Hepatocyte (in vitro differentiated cells): Measurements from ENCODE around the gene CSPG4. TPM values are rescaled to one million over a fixed set of nuclear protein-coding genes. Genes with fewer than 3 reads are reported as not detected.
A peak's percentile ranks its signal among the peaks of the same experiment; 100 is the strongest.
"Not testable (repeated sequence)": the region's sequence is repeated elsewhere in the genome, so short reads cannot be mapped to it uniquely, and the experiment has no call there.

Source experiments
- DNase-seq: peaks from one replicate; pipeline ENCODE4 v3.0.0-alpha.2; 2016; ENCODE audit warnings: low spot score
- H2AFZ ChIP-seq: fragments of 200-600 bp; sonication (generic); 2 replicates; pipeline ENCODE4 v1.6.0; 2016; ENCODE audit warnings: antibody characterized with exemption, mild to moderate bottlenecking
- H3K27ac ChIP-seq: fragments of 200-600 bp; sonication (generic); 2 replicates; pipeline ENCODE4 v1.5.1; 2016; ENCODE audit warnings: mild to moderate bottlenecking
- H3K27me3 ChIP-seq: fragments of 200-600 bp; sonication (generic); 2 replicates; pipeline ENCODE4 v1.6.1; 2016
- H3K36me3 ChIP-seq: fragments of 200-600 bp; sonication (generic); replicated peaks from 2 replicates; pipeline ENCODE4 v1.5.1; 2016; ENCODE audit warnings: low read depth; ENCODE audit not compliant: insufficient read depth
- H3K4me1 ChIP-seq: fragments of 200-600 bp; sonication (generic); 2 replicates; pipeline ENCODE4 v1.5.1; 2016; ENCODE audit warnings: mild to moderate bottlenecking, moderate library complexity; ENCODE audit not compliant: insufficient read depth
- H3K4me2 ChIP-seq: fragments of 200-600 bp; sonication (generic); 2 replicates; pipeline ENCODE4 v1.6.0; 2016
- H3K4me3 ChIP-seq: fragments of 200-600 bp; sonication (generic); 2 replicates; pipeline ENCODE4 v1.5.1; 2016; ENCODE audit warnings: mild to moderate bottlenecking
- H3K79me2 ChIP-seq: fragments of 200-600 bp; sonication (generic); 2 replicates; pipeline ENCODE4 v1.6.0; 2017; ENCODE audit warnings: mild to moderate bottlenecking
- H3K9me2 ChIP-seq: fragments of 200-600 bp; sonication (generic); replicated peaks from 2 replicates; pipeline ENCODE4 v1.6.0; 2017; ENCODE audit warnings: mild to moderate bottlenecking; ENCODE audit not compliant: insufficient read depth
- H3K9me3 ChIP-seq: fragments of 200-600 bp; sonication (generic); 2 replicates; pipeline ENCODE4 v1.5.1; 2016; ENCODE audit warnings: low read depth, mild to moderate bottlenecking
- H4K20me1 ChIP-seq: fragments of 200-600 bp; sonication (generic); 2 replicates; pipeline ENCODE4 v1.6.0; 2016; ENCODE audit warnings: mild to moderate bottlenecking; ENCODE audit not compliant: insufficient read depth, poor library complexity, severe bottlenecking
- EZH2 ChIP-seq: fragments of 200-600 bp; sonication (generic); IDR thresholded peaks from 2 replicates; pipeline ENCODE4 v1.6.1; 2016; ENCODE audit warnings: antibody characterized with exemption, mild to moderate bottlenecking, borderline replicate concordance
- EZH2phosphoT487 ChIP-seq: fragments of 200-600 bp; sonication (generic); IDR thresholded peaks from one replicate; pipeline ENCODE4 v1.6.1; 2018; ENCODE audit warnings: antibody characterized with exemption, mild to moderate bottlenecking, low read depth, moderate library complexity; ENCODE audit not compliant: unreplicated experiment, severe bottlenecking
- WGBS: methylation state at CpG from one replicate; pipeline ENCODE4 v1.1.6; 2016; ENCODE audit warnings: low lambda C conversion rate; ENCODE audit errors: missing lambda C conversion rate; 5-methylcytosine and 5-hydroxymethylcytosine counted together
- polyA plus RNA-seq: library from polyadenylated mRNA; unstranded; fragments of >200 nt; fragmentation: Nextera tagmentation; extraction: Ambion mirVana; gene quantifications from 2 replicates; pipeline ENCODE4 v1.2.1, GENCODE V29; 2016
- total RNA-seq: library from RNA; depleted of rRNA; stranded (reverse); fragments of >200 nt; gene quantifications from 2 replicates; pipeline ENCODE4 v1.2.3, GENCODE V29; 2014
- TF ChIP-seq, protein P1 (sequence below): fragments of 200-600 bp; sonication (generic); IDR thresholded peaks from 2 replicates; pipeline ENCODE4 v1.5.1; 2016; ENCODE audit warnings: antibody characterized with exemption, mild to moderate bottlenecking; ENCODE audit not compliant: poor library complexity

CSPG4 gene
- total and polyA plus RNA-seq, 2 experiments from 2014 or later: 6.4 to 7.8 TPM

DNA sequence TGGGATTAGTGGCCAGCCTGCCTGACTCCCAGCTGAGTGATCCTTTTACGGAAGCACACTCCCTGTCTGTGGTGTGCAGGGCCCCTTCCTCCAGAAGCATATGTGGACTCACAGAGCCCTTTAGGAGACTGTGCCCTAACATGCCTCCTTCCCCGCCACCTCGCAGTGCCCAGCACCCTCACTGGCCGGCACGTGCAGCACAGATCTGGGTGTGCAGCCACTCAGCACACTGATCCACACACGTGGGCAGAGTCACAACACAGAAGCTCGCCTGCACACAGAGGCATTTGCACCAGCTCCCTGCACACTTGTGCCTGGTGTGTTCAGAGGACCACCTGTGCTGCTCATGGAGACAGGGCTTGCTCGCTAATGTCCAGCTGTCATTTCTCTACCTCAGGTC lies 23.6 kb upstream of the CSPG4 start:
- Histone ChIP-seq H2AFZ (no peak overlapping the region), H3K27ac (no peak overlapping the region), H3K9me2 (no peaks in the 10 kb centered on the region), H3K4me3 (no peak overlapping the region), H3K4me1 (peaks cover 19% of the 10 kb centered on the region), H3K27me3 (no peaks in the 10 kb centered on the region), H3K4me2 (no peak overlapping the region), H4K20me1 (no peaks in the 10 kb centered on the region), H3K9me3 (no peaks in the 10 kb centered on the region), H3K36me3 (no peaks in the 10 kb centered on the region), H3K79me2 (peaks cover 2% of the 10 kb centered on the region)
- no peak for TF ChIP-seq EZH2phosphoT487
- WGBS: 90% methylated on average over 8 of the region's 8 CpGs
- no peak for DNase-seq

DNA sequence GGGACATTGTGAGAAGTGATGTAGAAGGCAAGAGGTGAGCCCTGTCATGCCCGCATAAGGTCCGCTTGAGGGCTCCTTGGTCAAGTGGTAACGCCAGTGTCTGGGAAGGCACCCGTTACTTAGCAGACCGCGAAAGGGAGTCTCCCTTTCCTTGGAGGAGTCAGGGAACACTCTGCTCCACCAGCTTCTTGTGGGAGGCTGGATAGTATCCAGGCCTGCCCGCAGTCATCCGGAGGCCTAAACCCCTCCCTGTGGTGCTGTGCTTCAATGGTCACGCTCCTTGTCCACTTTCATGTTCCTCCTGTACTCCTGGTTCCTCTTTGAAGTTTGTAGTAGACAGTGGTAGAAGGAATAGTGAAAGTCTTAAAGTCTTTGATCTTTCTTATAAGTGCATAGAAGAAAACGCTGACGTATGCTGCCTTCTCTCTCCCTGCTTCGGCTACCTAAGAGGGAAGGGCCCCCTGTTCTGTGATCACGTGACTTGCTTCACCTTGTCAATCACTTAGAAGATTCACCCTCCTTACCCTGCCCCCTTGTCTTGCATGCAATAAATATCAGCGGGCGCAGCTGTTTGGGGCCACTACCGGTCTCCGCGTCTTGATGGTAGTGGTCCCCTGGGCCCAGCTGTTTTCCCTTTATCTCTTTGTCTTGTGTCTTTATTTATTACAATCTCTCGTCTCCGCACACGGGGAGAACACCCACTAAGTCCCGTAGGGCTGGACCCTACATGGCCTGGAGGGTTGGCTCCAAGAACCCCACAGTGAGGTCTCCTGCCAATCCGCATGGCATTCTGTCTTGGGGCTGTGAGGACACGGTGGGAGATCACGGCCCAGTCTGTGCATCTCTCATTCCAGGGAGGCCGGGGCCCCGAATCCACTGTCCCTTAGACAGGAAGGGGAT lies 22.5 kb upstream of the CSPG4 start:
- H4K20me1 ChIP-seq, DNase-seq, H3K9me3 ChIP-seq, H3K4me3 ChIP-seq, H3K4me2 ChIP-seq, H3K36me3 ChIP-seq, H2AFZ ChIP-seq, H3K27me3 ChIP-seq, H3K79me2 ChIP-seq, H3K9me2 ChIP-seq: not testable (repeated sequence)
- Histone ChIP-seq H3K4me1 (peaks cover 19% of the 10 kb centered on the region), H3K27ac (peak overlapping the region; percentile 23)
- 69% methylated on average over 26 of the region's 27 CpGs for WGBS

DNA sequence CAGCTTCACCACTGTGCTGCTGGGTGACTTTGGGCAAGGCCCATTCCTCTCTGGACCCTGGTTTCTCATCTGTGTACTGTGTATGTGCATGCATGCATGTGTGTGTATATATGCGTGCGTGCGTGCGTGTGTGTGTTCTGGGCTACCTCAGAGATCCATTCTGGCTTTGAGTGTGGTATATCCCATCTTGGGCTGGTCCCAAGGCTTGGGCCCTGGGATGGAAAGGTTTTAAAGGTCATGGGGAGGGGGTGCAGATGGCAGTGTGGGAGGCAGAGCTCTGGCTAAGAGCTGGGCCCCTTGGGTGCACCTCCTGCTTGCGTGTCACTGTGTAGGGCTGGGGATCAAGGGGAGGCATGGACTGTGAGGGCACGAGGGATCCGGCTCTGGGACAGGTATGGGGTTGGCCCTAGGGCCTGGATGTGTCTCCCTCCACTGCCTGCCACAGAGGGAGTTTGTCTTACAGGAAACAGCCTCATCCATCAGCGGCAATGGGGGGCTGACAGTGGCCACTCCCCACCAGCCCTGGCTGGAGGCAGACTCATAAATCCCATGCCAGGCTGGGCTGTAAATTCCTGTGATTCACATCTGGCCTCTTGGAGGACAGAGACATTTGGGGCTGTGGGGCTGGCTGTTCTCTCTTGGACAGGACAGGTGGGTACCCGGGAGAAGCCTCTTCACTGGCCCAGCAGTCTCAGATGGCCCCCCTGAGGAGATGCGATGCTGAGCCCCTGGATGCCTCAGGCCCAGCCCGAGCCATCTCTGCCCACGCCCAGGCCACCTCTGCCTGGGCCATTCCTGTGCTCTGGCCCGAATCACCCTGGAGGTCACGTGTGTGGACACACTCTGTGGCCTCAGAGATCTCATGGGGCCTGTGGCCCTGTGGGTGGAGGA lies 21.4 kb upstream of the CSPG4 start:
- TF ChIP-seq EZH2phosphoT487 (no peak), EZH2 (no peak)
- TF ChIP-seq, protein P1, sequence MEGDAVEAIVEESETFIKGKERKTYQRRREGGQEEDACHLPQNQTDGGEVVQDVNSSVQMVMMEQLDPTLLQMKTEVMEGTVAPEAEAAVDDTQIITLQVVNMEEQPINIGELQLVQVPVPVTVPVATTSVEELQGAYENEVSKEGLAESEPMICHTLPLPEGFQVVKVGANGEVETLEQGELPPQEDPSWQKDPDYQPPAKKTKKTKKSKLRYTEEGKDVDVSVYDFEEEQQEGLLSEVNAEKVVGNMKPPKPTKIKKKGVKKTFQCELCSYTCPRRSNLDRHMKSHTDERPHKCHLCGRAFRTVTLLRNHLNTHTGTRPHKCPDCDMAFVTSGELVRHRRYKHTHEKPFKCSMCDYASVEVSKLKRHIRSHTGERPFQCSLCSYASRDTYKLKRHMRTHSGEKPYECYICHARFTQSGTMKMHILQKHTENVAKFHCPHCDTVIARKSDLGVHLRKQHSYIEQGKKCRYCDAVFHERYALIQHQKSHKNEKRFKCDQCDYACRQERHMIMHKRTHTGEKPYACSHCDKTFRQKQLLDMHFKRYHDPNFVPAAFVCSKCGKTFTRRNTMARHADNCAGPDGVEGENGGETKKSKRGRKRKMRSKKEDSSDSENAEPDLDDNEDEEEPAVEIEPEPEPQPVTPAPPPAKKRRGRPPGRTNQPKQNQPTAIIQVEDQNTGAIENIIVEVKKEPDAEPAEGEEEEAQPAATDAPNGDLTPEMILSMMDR: no peak
- WGBS: 79% methylated on average over 14 of the region's 14 CpGs
- Histone ChIP-seq H3K79me2 (peaks cover 2% of the 10 kb centered on the region), H3K27me3 (no peaks in the 10 kb centered on the region), H3K36me3 (no peaks in the 10 kb centered on the region), H3K4me3 (no peak overlapping the region), H2AFZ (no peak overlapping the region), H3K9me2 (no peaks in the 10 kb centered on the region), H4K20me1 (no peaks in the 10 kb centered on the region), H3K4me1 (peaks cover 19% of the 10 kb centered on the region), H3K9me3 (no peaks in the 10 kb centered on the region), H3K27ac (no peak overlapping the region), H3K4me2 (no peak overlapping the region)
- no peak for DNase-seq

DNA sequence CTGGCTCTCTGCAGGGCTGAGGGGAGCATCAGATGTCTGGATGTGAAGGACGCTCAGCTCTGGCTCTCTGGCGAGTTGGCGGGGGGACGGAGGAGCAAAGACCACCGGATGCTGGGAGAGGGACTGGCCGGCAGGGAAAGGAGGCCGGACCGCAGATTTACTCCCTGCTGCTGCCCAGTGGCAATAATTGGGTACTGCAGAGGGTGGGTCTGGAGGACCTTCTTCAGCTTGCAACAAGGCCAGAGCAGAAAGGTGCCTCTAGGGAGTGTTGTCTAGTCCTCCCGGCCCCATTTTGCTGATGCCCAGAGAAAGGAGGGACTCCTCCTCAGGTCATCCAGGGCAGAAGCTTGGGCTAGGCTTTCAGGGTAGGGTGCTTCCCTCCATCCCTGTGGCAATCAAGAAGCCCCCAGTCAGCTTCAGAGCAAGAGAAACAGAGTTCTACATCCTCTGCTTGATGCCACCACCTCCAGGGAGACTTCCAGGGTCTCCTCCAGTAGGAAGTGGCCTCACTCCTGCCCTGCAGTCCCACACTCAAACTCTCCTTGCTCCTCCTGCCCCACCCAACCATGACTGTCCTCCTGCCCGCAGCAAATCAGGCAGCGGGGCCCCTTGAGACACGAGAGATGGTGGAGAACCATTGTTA lies 20.3 kb upstream of the CSPG4 start:
- H3K4me3 ChIP-seq: no peak overlapping the region
- no peaks in the 10 kb centered on the region for H3K9me3 ChIP-seq
- H3K4me2 ChIP-seq: peak overlapping the region; percentile 42
- TF ChIP-seq, protein P1: peak; percentile 63
- TF ChIP-seq EZH2: no peak
- no peaks in the 10 kb centered on the region for H3K79me2 ChIP-seq
- H2AFZ ChIP-seq: no peak overlapping the region
- H3K27ac ChIP-seq: peak overlapping the region; percentile 90
- H3K36me3 ChIP-seq: no peaks in the 10 kb centered on the region
- H3K4me1 ChIP-seq: peaks cover 19% of the 10 kb centered on the region
- H3K27me3 ChIP-seq: no peaks in the 10 kb centered on the region
- H4K20me1 ChIP-seq: no peaks in the 10 kb centered on the region
- 32% methylated on average over 11 of the region's 12 CpGs for WGBS
- DNase-seq: peak; percentile 84
- H3K9me2 ChIP-seq: no peaks in the 10 kb centered on the region
